ENCODE data around the gene PLG. TPM values are rescaled to one million over a fixed set of nuclear protein-coding genes. Genes with fewer than 3 reads are reported as not detected.
"Not testable (repeated sequence)": the region's sequence is repeated elsewhere in the genome, so short reads cannot be mapped to it uniquely, and the experiment has no call there.

PLG gene
- total RNA-seq, 1 experiment from 2014 or later: not detected

- no peaks in the 10 kb centered on the region for H3K36me3 ChIP-seq (ENCODE audit: insufficient read depth, low read length, poor library complexity, severe bottlenecking)
- H3K27me3 ChIP-seq (replicated peaks; ENCODE audit: insufficient read depth, low read depth, low read length, poor library complexity): no peaks in the 10 kb centered on the region
- intact Hi-C loops (cut with micrococcal nuclease; ENCODE audit: unreplicated experiment): no loop called here
- H3K4me1 ChIP-seq (ENCODE audit: insufficient read depth, low read length, poor library complexity, severe bottlenecking): no peaks in the 10 kb centered on the region
- H3K27ac ChIP-seq (ENCODE audit: low read depth, low read length, poor library complexity, severe bottlenecking): no peak overlapping the region
- no peak overlapping the region for H3K4me3 ChIP-seq (ENCODE audit: low read depth, low read length, poor library complexity, severe bottlenecking)
- DNase-seq (ENCODE audit: low spot score): no peak
- CTCF ChIA-PET: no interaction called here
- no TSS peak for BruUV-seq (replicated peaks)
- no peak for TF ChIP-seq CTCF (conservative IDR thresholded peaks at IDR 0.05; ENCODE audit: low read depth, low read length)
- no peak for TF ChIP-seq EZH2 (IDR thresholded peaks at IDR 0.05; ENCODE audit: borderline replicate concordance, low read depth, low read length, poor library complexity, severe bottlenecking)
- no peaks in the 10 kb centered on the region for H3K9me3 ChIP-seq (ENCODE audit: low read depth, low read length, poor library complexity, severe bottlenecking)
- POLR2A ChIA-PET (ENCODE audit: low non-redundant PET): no interaction called here
These were observed 4.2 kb upstream of the PLG start for GRCh38 chr6:160697826-160698225.

GRCh38 chr6:160704688-160705087, 2.6 kb downstream of the PLG start:
- H3K4me3 ChIP-seq (ENCODE audit: low read depth, low read length, poor library complexity, severe bottlenecking); H3K36me3 ChIP-seq (ENCODE audit: insufficient read depth, low read length, poor library complexity, severe bottlenecking); intact Hi-C loops (cut with micrococcal nuclease; ENCODE audit: unreplicated experiment); CTCF ChIA-PET; H3K4me1 ChIP-seq (ENCODE audit: insufficient read depth, low read length, poor library complexity, severe bottlenecking); POLR2A ChIA-PET (ENCODE audit: low non-redundant PET); DNase-seq (ENCODE audit: low spot score); H3K27me3 ChIP-seq (replicated peaks; ENCODE audit: insufficient read depth, low read depth, low read length, poor library complexity); H3K27ac ChIP-seq (ENCODE audit: low read depth, low read length, poor library complexity, severe bottlenecking); H3K9me3 ChIP-seq (ENCODE audit: low read depth, low read length, poor library complexity, severe bottlenecking); BruUV-seq (replicated peaks): not testable (repeated sequence)

GRCh38 chr6:160708993-160709392, 6.9 kb downstream of the PLG start:
- CTCF ChIA-PET; intact Hi-C loops (cut with micrococcal nuclease; ENCODE audit: unreplicated experiment): not testable (repeated sequence)

GRCh38 chr6:160714731-160715316, 12.8 kb downstream of the PLG start:
- BruUV-seq (replicated peaks): no TSS peak
- Histone ChIP-seq H3K4me3 (ENCODE audit: low read depth, low read length, poor library complexity, severe bottlenecking) (no peak overlapping the region), H3K9me3 (ENCODE audit: low read depth, low read length, poor library complexity, severe bottlenecking) (no peaks in the 10 kb centered on the region), H3K36me3 (ENCODE audit: insufficient read depth, low read length, poor library complexity, severe bottlenecking) (no peaks in the 10 kb centered on the region), H3K27ac (ENCODE audit: low read depth, low read length, poor library complexity, severe bottlenecking) (no peak overlapping the region), H3K4me1 (ENCODE audit: insufficient read depth, low read length, poor library complexity, severe bottlenecking) (no peaks in the 10 kb centered on the region), H3K27me3 (replicated peaks; ENCODE audit: insufficient read depth, low read depth, low read length, poor library complexity) (peaks cover 5% of the 10 kb centered on the region)
- no peak for DNase-seq (ENCODE audit: low spot score)
- ChIA-PET CTCF (no interaction called here), POLR2A (ENCODE audit: low non-redundant PET) (no interaction called here)
- TF ChIP-seq CTCF (conservative IDR thresholded peaks at IDR 0.05; ENCODE audit: low read depth, low read length) (no peak), EZH2 (IDR thresholded peaks at IDR 0.05; ENCODE audit: borderline replicate concordance, low read depth, low read length, poor library complexity, severe bottlenecking) (no peak)
- intact Hi-C loops (cut with micrococcal nuclease; ENCODE audit: unreplicated experiment): no loop called here

More at GRCh38 chr6:160708993-160709392, 6.9 kb downstream of the PLG start:
- POLR2A ChIA-PET (ENCODE audit: low non-redundant PET); H3K9me3 ChIP-seq (ENCODE audit: low read depth, low read length, poor library complexity, severe bottlenecking); DNase-seq (ENCODE audit: low spot score); H3K27ac ChIP-seq (ENCODE audit: low read depth, low read length, poor library complexity, severe bottlenecking); H3K36me3 ChIP-seq (ENCODE audit: insufficient read depth, low read length, poor library complexity, severe bottlenecking); H3K4me3 ChIP-seq (ENCODE audit: low read depth, low read length, poor library complexity, severe bottlenecking); H3K4me1 ChIP-seq (ENCODE audit: insufficient read depth, low read length, poor library complexity, severe bottlenecking); BruUV-seq (replicated peaks); H3K27me3 ChIP-seq (replicated peaks; ENCODE audit: insufficient read depth, low read depth, low read length, poor library complexity): not testable (repeated sequence)
